Measurements from ENCODE around the gene TMEM184B. TPM values are rescaled to one million over a fixed set of nuclear protein-coding genes. Genes with fewer than 3 reads are reported as not detected.

TMEM184B gene
- total RNA-seq, 1 experiment from 2014 or later, result 54.2 TPM

- no peak overlapping the region for H3K4me3 ChIP-seq (ENCODE audit: low read depth in 2 of 2, low read length in 2 of 2)
- DNase-seq (ENCODE audit: low read depth, low spot score), result no peak
- no peaks in the 10 kb centered on the region for H3K27me3 ChIP-seq (ENCODE audit: control insufficient read depth, insufficient read depth, low read length)
- ChIA-PET CTCF (no interaction called here), POLR2A (no interaction called here)
- in situ Hi-C loops (cut with HindIII; ENCODE audit: low pct_unique_long_range_greater_than_20kb, low sequenced_read_pairs) (no loop called here), intact Hi-C loops (cut with micrococcal nuclease; ENCODE audit: unreplicated experiment) (no loop called here)
- TF ChIP-seq POLR2AphosphoS5 (IDR thresholded peaks at IDR 0.05; ENCODE audit: low read depth, low read length), result no peak
- no peak for TF ChIP-seq REST (IDR thresholded peaks at IDR 0.05; ENCODE audit: insufficient read depth in 1 of 2, low read depth in 2 of 2, low read length in 1 of 2)
- no peak for TF ChIP-seq SIN3A (IDR thresholded peaks at IDR 0.05; ENCODE audit: borderline replicate concordance, insufficient read depth, low read depth, low read length)
- TF ChIP-seq TCF7L2 (IDR thresholded peaks at IDR 0.05; ENCODE audit: low read depth, low read length), result no peak
- TF ChIP-seq CTCF (IDR thresholded peaks at IDR 0.05), result no peak
- H3K36me3 ChIP-seq (ENCODE audit: control insufficient read depth, insufficient read depth, low read length), result no peaks in the 10 kb centered on the region
- H3K9me3 ChIP-seq (ENCODE audit: control insufficient read depth, insufficient read depth, low read depth, low read length), result no peaks in the 10 kb centered on the region
- no TSS peak for BruUV-seq (replicated peaks)
- ATAC-seq, result no peak
- no peak overlapping the region for H3K27ac ChIP-seq (ENCODE audit: low read length)
- no peaks in the 10 kb centered on the region for H3K4me1 ChIP-seq (ENCODE audit: control insufficient read depth, insufficient read depth, low read length)
These were observed 22.5 kb upstream of the TMEM184B start for GRCh38 chr22:38295339-38295738.

- H3K36me3 ChIP-seq (ENCODE audit: control insufficient read depth, insufficient read depth, low read length), result no peaks in the 10 kb centered on the region
- in situ Hi-C loops (cut with HindIII; ENCODE audit: low pct_unique_long_range_greater_than_20kb, low sequenced_read_pairs) (no loop called here), intact Hi-C loops (cut with micrococcal nuclease; ENCODE audit: unreplicated experiment) (no loop called here)
- POLR2A ChIA-PET, result no interaction called here
- ATAC-seq (no peak), DNase-seq (ENCODE audit: low read depth, low spot score) (no peak)
- BruUV-seq (replicated peaks), result no TSS peak
- TF ChIP-seq TCF7L2 (IDR thresholded peaks at IDR 0.05; ENCODE audit: low read depth, low read length), result no peak
- no peak for TF ChIP-seq CTCF (IDR thresholded peaks at IDR 0.05)
- no peak for TF ChIP-seq REST (IDR thresholded peaks at IDR 0.05; ENCODE audit: insufficient read depth in 1 of 2, low read depth in 2 of 2, low read length in 1 of 2)
- no peak for TF ChIP-seq POLR2AphosphoS5 (IDR thresholded peaks at IDR 0.05; ENCODE audit: low read depth, low read length)
- no peak for TF ChIP-seq SIN3A (IDR thresholded peaks at IDR 0.05; ENCODE audit: borderline replicate concordance, insufficient read depth, low read depth, low read length)
- H3K4me1 ChIP-seq (ENCODE audit: control insufficient read depth, insufficient read depth, low read length), result no peaks in the 10 kb centered on the region
- no peak overlapping the region for H3K27ac ChIP-seq (ENCODE audit: low read length)
- CTCF ChIA-PET, result no interaction called here
- no peaks in the 10 kb centered on the region for H3K9me3 ChIP-seq (ENCODE audit: control insufficient read depth, insufficient read depth, low read depth, low read length)
- H3K27me3 ChIP-seq (ENCODE audit: control insufficient read depth, insufficient read depth, low read length), result no peaks in the 10 kb centered on the region
- no peak overlapping the region for H3K4me3 ChIP-seq (ENCODE audit: low read depth in 2 of 2, low read length in 2 of 2)
These were observed 21.4 kb upstream of the TMEM184B start for GRCh38 chr22:38294193-38294592.

Data from Panc1 (cell line).